HG03432 (cell line): ENCODE data around the gene PTCHD4.
A peak's percentile ranks its signal among the peaks of the same experiment; 100 is the strongest.

Experiments used
- ATAC-seq: cut with Tn5 transposase; IDR thresholded peaks from one replicate; pipeline ENCODE4 v1.9.1; 2021; ENCODE audit warnings: mild to moderate bottlenecking, moderate library complexity; ENCODE audit not compliant: unreplicated experiment

The PTCHD4 gene

GRCh38 chr6:48100588-48100895 lies 10.5 kb downstream of the PTCHD4 start:
- ATAC-seq, result no peak

DNA sequence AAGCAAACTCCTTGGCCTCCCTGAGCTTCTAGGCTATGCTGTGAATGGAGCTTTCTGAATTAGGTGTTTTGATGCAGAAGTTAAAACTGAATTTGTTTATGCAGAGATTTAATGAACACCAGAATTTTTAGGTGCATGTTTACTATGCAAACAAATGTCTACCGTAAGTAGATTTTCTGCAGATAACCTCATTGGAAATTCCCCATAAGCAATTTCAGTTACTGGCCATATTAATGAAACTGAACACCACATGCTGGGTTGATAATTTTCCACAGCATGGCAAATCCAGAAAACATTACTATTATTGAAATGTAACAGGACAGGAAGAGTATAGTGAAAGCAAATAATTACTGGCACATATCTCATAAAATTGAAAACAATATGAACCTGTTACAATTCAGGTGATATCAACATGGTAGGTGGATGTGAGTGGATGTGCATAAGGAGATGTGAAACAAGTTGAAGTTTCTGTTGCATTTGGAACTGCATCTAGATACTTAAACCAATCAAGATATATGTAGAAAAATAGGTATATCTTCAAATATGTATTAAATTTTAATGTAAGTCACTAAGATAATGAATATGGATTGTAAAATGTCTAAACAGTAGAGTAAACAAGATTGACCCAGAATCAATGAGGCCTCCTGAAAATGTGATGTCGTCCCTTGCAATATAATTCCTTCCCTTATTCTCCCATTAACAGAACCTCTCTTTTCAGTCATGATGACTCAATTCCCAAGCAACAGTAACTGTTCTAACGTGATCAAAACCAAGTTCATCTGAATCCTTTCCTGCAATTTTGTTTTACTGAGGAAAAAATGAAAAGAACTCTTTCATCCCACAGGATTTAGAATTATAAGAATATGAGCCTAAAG lies 11.0 kb downstream of the PTCHD4 start:
- peak; percentile 37 for ATAC-seq

GRCh38 chr6:48098923-48099322 lies 12.1 kb downstream of the PTCHD4 start:
- ATAC-seq, result no peak

DNA sequence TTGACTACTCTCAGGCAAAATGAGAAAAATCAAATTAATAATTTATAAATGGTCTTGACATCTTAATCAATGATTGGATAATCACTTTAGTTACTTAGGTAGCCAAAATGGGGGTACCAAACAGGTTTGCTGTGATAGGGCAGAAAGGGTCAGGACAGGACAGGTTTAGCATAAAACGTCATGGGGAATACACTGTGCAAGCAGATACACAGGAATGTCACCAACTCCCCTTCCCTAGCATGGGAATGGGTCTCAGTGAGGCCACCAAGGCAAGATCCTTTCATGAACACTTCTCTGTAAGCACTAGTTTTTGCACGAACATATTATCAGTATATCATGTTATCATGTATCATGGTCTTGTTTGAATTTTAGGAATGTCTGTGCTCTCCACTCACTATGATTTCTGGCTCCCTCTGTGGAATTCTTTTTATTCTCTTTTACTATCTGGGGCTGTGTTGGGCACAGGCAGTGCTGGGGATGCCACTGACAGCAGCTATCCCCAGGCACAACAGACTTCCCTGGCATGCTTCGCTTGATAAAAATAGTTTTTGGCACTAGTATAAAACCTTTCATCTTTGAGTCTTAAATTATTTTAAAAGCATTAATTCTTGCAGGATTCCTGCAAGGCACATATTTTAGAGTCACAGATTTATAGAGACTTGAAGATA lies 18.3 kb downstream of the PTCHD4 start:
- no peak for ATAC-seq

DNA sequence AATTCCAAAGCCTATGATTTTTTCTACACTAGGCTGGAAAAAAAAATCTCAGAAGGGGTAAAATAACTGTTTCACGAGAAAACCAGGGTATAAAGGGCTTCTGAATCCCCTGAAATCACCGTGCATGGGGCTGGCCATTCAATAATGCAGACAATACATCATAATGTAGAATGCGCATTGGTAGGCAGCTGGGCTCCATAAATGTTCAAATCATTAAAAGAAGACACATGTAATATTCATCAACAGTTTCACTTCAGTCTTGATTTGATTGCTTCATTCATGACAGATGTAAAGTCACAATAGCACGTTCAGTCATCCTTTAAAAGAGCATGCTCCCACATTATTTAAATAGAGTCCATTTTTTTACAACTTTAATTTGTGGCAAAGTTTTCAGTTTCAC lies 20.5 kb downstream of the PTCHD4 start:
- ATAC-seq, result no peak

DNA sequence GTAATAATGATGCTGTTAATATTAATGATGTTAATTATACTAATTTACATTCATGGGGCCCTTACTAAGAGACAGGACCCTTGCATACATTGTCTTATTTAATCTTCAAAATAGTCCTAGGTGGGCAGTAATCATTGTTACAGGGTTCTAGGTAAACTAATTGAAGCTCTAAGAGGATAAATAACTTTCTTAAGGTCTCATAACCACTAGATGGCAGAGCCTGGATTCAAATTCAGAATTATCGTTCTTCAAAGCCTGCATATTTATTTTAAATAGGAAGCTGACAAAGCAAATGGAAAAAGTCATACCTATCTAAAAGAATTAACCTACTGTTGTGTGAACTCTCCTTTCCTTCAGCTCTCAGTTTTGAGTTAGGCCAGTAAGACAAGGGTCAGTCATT lies 23.5 kb downstream of the PTCHD4 start:
- ATAC-seq, result no peak

GRCh38 chr6:48086187-48086586 lies 24.8 kb downstream of the PTCHD4 start:
- no peak for ATAC-seq

DNA sequence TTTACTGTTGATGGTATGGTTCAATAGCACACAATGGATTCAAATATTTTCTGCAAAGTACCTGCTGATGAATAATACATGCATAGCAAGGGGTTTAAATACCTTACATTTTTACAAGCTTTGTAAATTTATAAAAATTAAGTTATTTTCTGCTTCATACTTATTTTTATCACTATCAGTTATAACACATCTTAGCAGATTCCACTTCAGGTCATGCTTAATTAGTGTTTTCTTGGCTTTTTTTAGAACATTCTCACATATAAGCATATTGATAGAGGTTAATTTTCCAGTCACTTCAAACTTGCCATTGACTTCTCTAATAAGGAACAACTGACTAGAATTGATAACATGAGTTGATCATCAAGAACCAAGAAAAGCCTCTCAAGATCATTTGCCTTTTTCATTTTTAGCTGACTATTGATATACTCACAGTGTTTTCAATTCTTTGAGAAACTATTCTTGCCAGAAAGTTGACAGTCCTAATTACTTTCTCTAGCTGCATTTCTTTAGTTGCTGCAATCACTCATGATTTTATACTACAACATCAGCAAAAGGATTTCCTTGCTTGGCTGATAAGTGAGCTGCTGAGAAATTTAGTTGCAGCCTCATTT lies 25.8 kb downstream of the PTCHD4 start:
- no peak for ATAC-seq

GRCh38 chr6:48084201-48084600 lies 26.8 kb downstream of the PTCHD4 start:
- ATAC-seq, result no peak

DNA sequence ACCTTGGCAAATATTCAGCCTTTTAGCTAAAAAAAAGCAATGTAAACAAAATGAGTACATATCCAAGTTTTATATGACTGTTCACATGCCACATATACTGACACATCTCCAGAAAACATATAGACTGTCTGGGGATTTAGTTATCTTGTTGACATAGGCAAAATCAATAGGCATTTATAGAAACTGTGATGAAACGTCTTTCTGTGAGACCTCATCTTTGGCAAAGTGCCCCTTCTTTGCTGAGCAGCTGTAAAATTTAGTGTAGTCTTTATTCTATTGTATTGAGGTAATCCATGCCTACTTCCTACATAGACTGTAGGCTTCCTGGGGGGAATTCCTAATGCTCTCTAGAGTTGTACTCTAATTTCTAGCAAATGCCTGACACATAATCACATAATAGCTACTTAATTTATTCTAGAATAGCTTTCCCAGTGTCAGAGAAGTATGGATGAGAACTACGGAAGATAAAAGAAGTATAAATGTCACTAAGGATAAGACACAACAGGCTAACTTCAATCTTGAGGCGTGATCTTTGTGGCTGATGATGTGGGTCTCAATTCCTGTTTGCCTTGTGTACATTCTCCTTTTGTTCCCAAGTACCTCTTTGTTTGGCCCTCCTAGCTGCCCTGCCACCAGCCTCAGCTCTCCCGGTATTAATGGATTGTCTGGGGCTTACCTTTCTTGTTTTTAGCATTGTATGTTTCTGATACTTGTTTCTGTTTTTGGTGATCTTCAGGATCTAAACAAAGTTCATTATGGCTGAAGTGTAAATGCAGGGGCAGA lies 30.6 kb downstream of the PTCHD4 start:
- ATAC-seq, result no peak

GRCh38 chr6:48078120-48078519 lies 32.9 kb downstream of the PTCHD4 start:
- ATAC-seq, result no peak

DNA sequence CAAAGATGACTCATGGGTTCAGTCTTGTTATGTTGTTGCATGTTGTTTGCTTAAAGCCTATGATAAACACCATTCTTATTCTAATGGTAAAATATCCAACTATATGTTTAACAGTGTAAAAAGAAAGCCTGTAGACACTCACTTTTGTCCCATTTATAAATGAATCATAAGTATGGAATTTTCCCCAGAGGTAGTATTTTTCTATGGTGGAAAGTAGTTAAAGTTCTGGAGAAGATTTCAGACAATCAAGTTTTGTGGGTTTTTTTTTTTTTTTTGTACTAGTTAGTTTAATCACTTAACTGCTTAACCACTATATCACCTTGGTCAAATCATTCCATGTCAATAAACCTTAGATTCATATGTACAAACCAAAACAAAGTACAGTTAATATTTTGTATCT lies 35.8 kb downstream of the PTCHD4 start:
- ATAC-seq, result no peak

DNA sequence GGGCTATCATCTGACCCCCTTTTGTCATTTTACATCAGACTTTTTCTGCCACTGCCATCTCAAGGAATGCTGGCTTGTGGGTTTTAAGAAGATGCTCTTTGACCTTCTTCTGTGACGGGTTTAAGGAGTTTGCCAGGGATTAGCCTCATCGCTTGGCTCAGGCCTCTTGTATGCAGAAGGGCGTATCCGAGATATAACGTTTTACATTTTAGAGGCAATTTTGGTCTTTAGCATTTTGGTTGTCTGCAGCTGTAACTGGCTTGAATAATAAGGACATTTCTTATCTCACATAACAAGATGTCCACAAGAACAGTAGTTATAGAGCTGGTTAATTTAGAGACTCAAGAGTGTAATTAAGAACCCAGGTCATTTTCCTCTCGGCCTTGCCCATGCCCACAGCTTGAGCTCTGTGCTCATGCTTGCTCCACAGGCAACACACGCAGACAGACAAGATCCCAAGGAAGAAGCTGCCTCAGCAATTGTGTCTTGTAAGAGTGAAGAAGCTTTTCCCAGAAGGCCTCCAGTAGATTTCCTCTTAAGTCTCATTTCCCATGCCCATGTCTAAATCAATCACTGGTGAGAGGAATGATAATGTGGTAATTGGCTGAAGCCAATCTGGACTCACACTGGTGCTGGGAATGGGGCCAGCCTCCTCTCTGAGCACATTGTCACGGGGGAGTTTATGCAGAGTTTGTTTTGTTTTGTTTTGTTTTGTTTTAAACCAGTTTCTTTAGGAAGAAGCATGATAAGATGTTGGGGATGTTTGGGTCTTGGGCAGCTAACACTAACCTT lies 36.8 kb downstream of the PTCHD4 start:
- ATAC-seq, result no peak

DNA sequence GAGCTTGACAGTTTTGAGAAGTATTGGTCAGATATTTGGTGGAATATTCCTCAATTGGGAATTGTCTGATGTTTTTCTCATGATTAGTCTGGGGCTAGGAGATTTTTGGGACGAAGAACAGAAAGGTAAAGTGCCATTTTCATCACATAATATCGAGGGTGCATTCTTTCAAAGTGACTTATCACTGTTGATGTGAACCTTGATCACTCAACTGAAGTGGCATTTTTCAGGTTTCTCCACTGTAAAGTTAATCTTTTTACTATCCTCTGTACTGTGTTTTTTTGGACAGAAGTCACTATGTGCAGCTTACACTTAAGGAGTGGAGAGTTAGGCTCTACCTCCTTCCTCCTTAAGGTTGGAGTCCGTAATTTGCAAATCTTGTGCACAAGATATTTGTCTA lies 39.2 kb downstream of the PTCHD4 start:
- no peak for ATAC-seq

GRCh38 chr6:48069280-48069679 lies 41.7 kb downstream of the PTCHD4 start:
- no peak for ATAC-seq

DNA sequence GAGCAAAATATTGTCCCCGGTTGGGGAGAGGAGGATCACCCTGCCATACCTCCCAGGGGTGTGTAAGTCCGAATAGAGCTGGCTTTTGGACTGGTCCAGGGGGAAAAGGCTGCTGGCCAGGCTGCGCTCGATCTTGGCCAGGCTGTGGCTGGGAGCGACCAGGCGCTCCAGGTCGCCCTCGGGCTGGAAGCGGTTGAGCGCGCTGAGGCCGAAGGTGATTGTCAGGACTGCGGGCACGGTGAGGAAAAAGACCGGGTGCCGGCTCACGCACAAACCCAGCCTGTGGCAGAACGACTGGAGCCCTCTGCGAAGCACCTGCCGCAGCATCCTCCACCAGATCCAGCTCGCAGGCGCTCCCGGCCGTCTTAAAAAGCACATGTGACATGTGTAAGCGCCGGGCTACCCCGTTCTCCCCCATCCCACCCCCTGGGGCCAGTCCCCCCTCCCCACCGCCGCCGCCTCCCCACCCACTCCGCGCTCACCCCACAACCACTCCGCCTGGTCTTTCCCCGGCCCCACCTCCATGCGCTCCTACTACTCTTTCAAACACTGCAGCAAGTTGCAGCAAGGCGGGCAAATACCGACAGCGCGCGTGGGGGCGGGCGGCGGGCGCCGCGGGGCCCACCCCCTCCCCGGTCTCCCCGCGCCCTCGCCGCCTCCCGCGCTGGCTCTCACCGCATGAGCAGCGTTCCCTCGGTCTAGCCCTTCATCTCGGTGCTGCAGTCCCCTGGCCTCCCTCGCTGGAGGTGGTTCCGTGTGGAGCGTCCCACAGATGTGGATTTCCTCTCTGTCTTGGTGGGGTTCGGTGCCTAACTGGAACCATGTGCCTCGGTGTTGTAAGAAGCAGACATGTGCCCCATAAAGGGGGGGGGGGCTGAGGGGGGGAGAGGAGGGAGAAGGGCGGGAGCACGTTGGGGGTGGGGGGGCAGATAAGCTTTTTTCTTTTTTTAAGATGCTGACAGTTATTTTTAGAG lies 42.4 kb downstream of the PTCHD4 start:
- no peak for ATAC-seq

DNA sequence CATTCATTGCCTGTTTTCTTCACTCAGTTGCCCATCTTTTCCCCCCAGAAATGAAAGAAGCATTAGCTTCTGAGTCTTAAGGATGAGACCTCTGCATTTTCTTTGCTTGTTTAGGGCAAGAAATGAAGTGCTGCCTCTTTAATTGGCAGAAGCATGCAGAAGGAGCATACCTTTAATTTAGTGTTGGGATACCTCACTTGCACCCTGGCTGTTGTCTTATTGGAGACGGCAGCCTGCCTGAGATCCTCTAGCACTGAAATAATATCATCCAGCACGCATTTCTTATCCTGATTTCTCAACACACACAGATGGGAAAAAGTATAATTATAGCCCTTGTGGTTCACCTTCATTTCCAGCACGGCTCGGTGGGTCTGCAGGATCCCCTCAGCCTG lies 43.1 kb downstream of the PTCHD4 start:
- no peak for ATAC-seq

GRCh38 chr6:48067148-48067712 lies 43.8 kb downstream of the PTCHD4 start:
- no peak for ATAC-seq
